ENCODE measurements around the gene RUVBL1.

RUVBL1 gene

GRCh38 chr3:128082546-128082945 lies 41.1 kb downstream of the RUVBL1 start:
- DNase-seq: no peak

GRCh38 chr3:128081846-128082245 lies 41.8 kb downstream of the RUVBL1 start:
- no peak for DNase-seq

GRCh38 chr3:128081226-128081625 lies 42.4 kb downstream of the RUVBL1 start:
- DNase-seq: no peak

GRCh38 chr3:128080323-128081080 lies 43.1 kb downstream of the RUVBL1 start:
- DNase-seq: no peak

- no peak for DNase-seq
These were observed 43.8 kb downstream of the RUVBL1 start for GRCh38 chr3:128079823-128080222.

GRCh38 chr3:128078875-128079274 lies 44.7 kb downstream of the RUVBL1 start:
- DNase-seq: no peak

GRCh38 chr3:128078322-128078721 lies 45.3 kb downstream of the RUVBL1 start:
- no peak for DNase-seq

- DNase-seq: no peak
These were observed 45.9 kb downstream of the RUVBL1 start for GRCh38 chr3:128077665-128078064.

- no peak for DNase-seq
These were observed 46.4 kb downstream of the RUVBL1 start for GRCh38 chr3:128077202-128077624.

- DNase-seq: peak; percentile 37
These were observed 47.0 kb downstream of the RUVBL1 start for GRCh38 chr3:128076483-128077201.

GRCh38 chr3:128075522-128076482 lies 47.8 kb downstream of the RUVBL1 start:
- DNase-seq: peak; percentile 87

GRCh38 chr3:128074851-128075521 lies 48.6 kb downstream of the RUVBL1 start:
- no peak for DNase-seq

- DNase-seq: no peak
These were observed 49.8 kb downstream of the RUVBL1 start for GRCh38 chr3:128073807-128074206.

GRCh38 chr3:128073185-128073725 lies 50.4 kb downstream of the RUVBL1 start:
- DNase-seq: no peak

- DNase-seq: no peak
These were observed 51.0 kb downstream of the RUVBL1 start for GRCh38 chr3:128072454-128073184.

- DNase-seq: no peak
These were observed 51.7 kb downstream of the RUVBL1 start for GRCh38 chr3:128071771-128072453.

- DNase-seq: no peak
These were observed 52.6 kb downstream of the RUVBL1 start for GRCh38 chr3:128070898-128071591.

GRCh38 chr3:128069271-128069670 lies 54.3 kb downstream of the RUVBL1 start:
- DNase-seq: no peak

GRCh38 chr3:128068156-128068620 lies 55.4 kb downstream of the RUVBL1 start:
- no peak for DNase-seq

GRCh38 chr3:128067489-128067888 lies 56.1 kb downstream of the RUVBL1 start:
- DNase-seq: no peak

Data from T-helper 9 cell (primary cell).